Measurements from ENCODE around the gene TFDP3. TPM values are rescaled to one million over a fixed set of nuclear protein-coding genes. Genes with fewer than 3 reads are reported as not detected.

TFDP3 gene
- total RNA-seq, 1 donor from 2014 or later, result not detected

DNA sequence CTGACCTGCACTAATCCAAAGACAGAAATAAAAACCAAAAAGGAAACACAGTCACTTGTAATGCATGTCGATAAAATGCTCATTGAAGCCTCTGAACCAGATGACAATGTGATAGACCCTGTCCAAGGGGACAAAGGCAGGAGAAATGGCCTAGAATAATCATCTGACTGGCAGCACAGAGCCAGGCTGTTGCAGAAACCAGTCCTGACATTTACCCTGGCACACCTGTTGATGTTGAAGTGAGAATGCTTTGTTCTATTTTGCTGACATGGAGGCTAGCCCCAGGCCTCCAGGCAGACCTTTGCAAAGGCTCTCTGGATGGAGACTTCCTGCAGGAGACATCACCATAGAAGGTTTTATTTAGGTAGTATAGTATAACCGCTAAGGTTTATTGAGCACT, 41.0 kb downstream of the TFDP3 start:
- intact Hi-C loops (cut with DNase I), result no loop called here
- Histone ChIP-seq H3K4me1 (no peaks in the 10 kb centered on the region), H3K36me3 (no peaks in the 10 kb centered on the region), H3K9me3 (no peaks in the 10 kb centered on the region), H3K27ac (no peak overlapping the region), H3K4me3 (no peak overlapping the region), H3K27me3 (ENCODE audit: low read depth) (no peaks in the 10 kb centered on the region)
- no peak for TF ChIP-seq CTCF (IDR thresholded peaks at IDR 0.05)
- DNase-seq (no peak), ATAC-seq (no peak)

DNA sequence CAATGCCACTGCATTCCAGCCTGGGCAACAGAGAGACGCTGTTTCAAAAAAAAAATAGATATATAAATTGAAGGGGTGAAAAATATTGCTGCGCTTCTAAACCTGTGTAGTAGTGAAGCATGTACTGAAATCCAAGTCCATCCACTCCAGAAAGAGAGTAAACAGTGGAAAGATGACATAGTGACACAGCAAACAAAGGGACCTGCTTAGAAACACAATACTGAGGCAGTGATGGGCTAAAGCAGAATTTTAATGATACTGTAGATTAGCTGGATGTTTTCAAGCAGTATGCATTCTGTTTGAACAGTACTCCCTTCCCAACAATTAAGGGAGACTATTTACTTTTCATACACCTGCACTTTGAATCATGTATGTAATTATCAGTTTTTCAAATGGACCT, 42.5 kb downstream of the TFDP3 start:
- intact Hi-C loops (cut with DNase I), result no loop called here
- no peaks in the 10 kb centered on the region for H3K36me3 ChIP-seq
- H3K4me3 ChIP-seq, result no peak overlapping the region
- no peaks in the 10 kb centered on the region for H3K9me3 ChIP-seq
- no peak for TF ChIP-seq CTCF (IDR thresholded peaks at IDR 0.05)
- ATAC-seq, result no peak
- no peak overlapping the region for H3K27ac ChIP-seq
- H3K27me3 ChIP-seq (ENCODE audit: low read depth), result no peaks in the 10 kb centered on the region
- no peak for DNase-seq
- no peaks in the 10 kb centered on the region for H3K4me1 ChIP-seq

- Histone ChIP-seq H3K4me1 (no peaks in the 10 kb centered on the region), H3K36me3 (no peaks in the 10 kb centered on the region), H3K9me3 (no peaks in the 10 kb centered on the region), H3K4me3 (no peak overlapping the region), H3K27me3 (ENCODE audit: low read depth) (no peaks in the 10 kb centered on the region), H3K27ac (no peak overlapping the region)
- no peak for DNase-seq
- intact Hi-C loops (cut with DNase I), result no loop called here
- ATAC-seq, result no peak
- TF ChIP-seq CTCF (IDR thresholded peaks at IDR 0.05), result no peak
Observed at GRCh38 chrX:133175162-133175561, 43.0 kb downstream of the TFDP3 start.

- Histone ChIP-seq H3K4me1 (no peaks in the 10 kb centered on the region), H3K36me3 (no peaks in the 10 kb centered on the region), H3K4me3 (no peak overlapping the region), H3K9me3 (no peaks in the 10 kb centered on the region), H3K27ac (no peak overlapping the region), H3K27me3 (ENCODE audit: low read depth) (no peaks in the 10 kb centered on the region)
- TF ChIP-seq CTCF (IDR thresholded peaks at IDR 0.05), result peak; percentile 44
- ATAC-seq, result peak in 1 of 2 donors; percentile 79
- no peak for DNase-seq
- intact Hi-C loops (cut with DNase I), result no loop called here
Observed at GRCh38 chrX:133171962-133172708, 46.0 kb downstream of the TFDP3 start.

Other genes with a start within 250 kb of the TFDP3 start
- not detected for gene USP26, start 121.2 kb downstream of the TFDP3 start, total RNA-seq
- 41.9 TPM for gene GPC4, start 197.1 kb upstream of the TFDP3 start, total RNA-seq